OCI-LY7 (cell line): Measurements from ENCODE around the gene ARHGAP29. TPM values are rescaled to one million over a fixed set of nuclear protein-coding genes. Genes with fewer than 3 reads are reported as not detected.

ENCODE experiments used
- BruUV-seq: library from RNA; stranded (reverse); fragments of 400-500 nt; replicated peaks from 2 replicates; lab custom pipeline; 2021; lab: Mats Ljungman, UMichigan
- CTCF ChIA-PET: fragments of 300-600 bp; sonication (Branson Sonifier 250); formaldehyde crosslinking; loops from one replicate; lab custom pipeline; 2022; ENCODE audit warnings: antibody characterized with exemption; ENCODE audit not compliant: unreplicated experiment; lab: Charles Lee
- POLR2A ChIA-PET: fragments of 300-600 bp; sonication (Branson Sonifier 250); formaldehyde crosslinking; loops from one replicate; lab custom pipeline; 2022; ENCODE audit warnings: antibody characterized with exemption; lab: Charles Lee
- DNase-seq: peaks from one replicate; pipeline ENCODE4 v3.0.0-alpha.2; 2015; ENCODE audit warnings: low spot score
- H2AFZ ChIP-seq: fragments of 200-600 bp; sonication (generic), shearing (Covaris generic); 2 replicates; pipeline ENCODE4 v1.6.1; 2014; ENCODE audit warnings: mild to moderate bottlenecking, antibody characterized with exemption, low read length, moderate library complexity
- H3K27ac ChIP-seq: fragments of 200-600 bp; sonication (generic); 2 replicates; pipeline ENCODE4 v1.5.1; 2014; ENCODE audit warnings: mixed run types, low read depth, mild to moderate bottlenecking, moderate library complexity, low read length, inconsistent platforms; ENCODE audit not compliant: poor library complexity, severe bottlenecking
- H3K36me3 ChIP-seq: fragments of 200-600 bp; sonication (generic); 2 replicates; pipeline ENCODE4 v1.6.1; 2014; ENCODE audit warnings: mild to moderate bottlenecking, antibody characterized with exemption, low read length, moderate library complexity, mixed read lengths; ENCODE audit not compliant: insufficient read depth
- H3K4me1 ChIP-seq: fragments of 200-600 bp; sonication (generic); 2 replicates; pipeline ENCODE4 v1.5.1; 2014; ENCODE audit warnings: mild to moderate bottlenecking, low read length; ENCODE audit not compliant: insufficient read depth, poor library complexity, severe bottlenecking
- H3K4me2 ChIP-seq: fragments of 200-600 bp; sonication (generic); 2 replicates; pipeline ENCODE4 v1.6.1; 2014; ENCODE audit warnings: mild to moderate bottlenecking, low read length
- H3K4me3 ChIP-seq: fragments of 200-600 bp; sonication (generic); 2 replicates; pipeline ENCODE4 v1.5.1; 2014; ENCODE audit warnings: mild to moderate bottlenecking, low read depth, low read length; ENCODE audit not compliant: poor library complexity, severe bottlenecking
- H3K79me2 ChIP-seq: fragments of 200-600 bp; sonication (generic); 2 replicates; pipeline ENCODE4 v1.6.1; 2016; ENCODE audit warnings: low read depth, mild to moderate bottlenecking, low read length, moderate library complexity, mixed read lengths; ENCODE audit not compliant: insufficient read depth
- H3K9me2 ChIP-seq: fragments of 200-600 bp; sonication (generic); 2 replicates; pipeline ENCODE4 v1.6.1; 2016; ENCODE audit warnings: mild to moderate bottlenecking, low read length, mixed read lengths; ENCODE audit not compliant: insufficient read depth
- H3K9me3 ChIP-seq: fragments of 200-600 bp; sonication (generic); 2 replicates; pipeline ENCODE4 v1.6.1; 2014; ENCODE audit warnings: mild to moderate bottlenecking, mixed run types, low read length, mixed read lengths
- H4K20me1 ChIP-seq: fragments of 200-600 bp; sonication (generic); 2 replicates; pipeline ENCODE4 v1.6.1; 2014; ENCODE audit warnings: mild to moderate bottlenecking, antibody characterized with exemption, low read length, moderate library complexity, mixed read lengths; ENCODE audit not compliant: insufficient read depth
- CTCF ChIP-seq: fragments of 200-600 bp; sonication (generic); conservative IDR thresholded peaks from 2 replicates; pipeline ENCODE4 v1.5.1; 2014; ENCODE audit warnings: mild to moderate bottlenecking, antibody characterized with exemption, low read length, moderate library complexity, mixed read lengths
- EZH2phosphoT487 ChIP-seq: fragments of 200-600 bp; sonication (generic); IDR thresholded peaks from 2 replicates; pipeline ENCODE4 v1.6.1; 2018; ENCODE audit warnings: low read depth, borderline replicate concordance, mild to moderate bottlenecking, mixed run types, antibody characterized with exemption, low read length, moderate library complexity, mixed read lengths
- intact Hi-C: fragments of 100-400 bp; cut with micrococcal nuclease; formaldehyde crosslinking; loops from one replicate; pipeline ENCODE4 v1.10.0; 2022; ENCODE audit not compliant: unreplicated experiment
- total RNA-seq, 2 experiments: library from RNA; depleted of rRNA in 1 of 2; stranded (reverse); fragments of >200 nt in 1 of 2; shearing (Covaris generic) in 1 of 2; gene quantifications; 2 replicates each; pipeline ENCODE4 v1.2.3, GENCODE V29; 2014 to 2022

Gene ARHGAP29
- total RNA-seq, 2 experiments from 2014 or later, result 0.06 TPM; not detected in 1

GRCh38 chr1:94273111-94273510, 35.7 kb upstream of the ARHGAP29 start:
- POLR2A ChIA-PET, result no interaction called here
- H3K27ac ChIP-seq, result no peak overlapping the region
- TF ChIP-seq CTCF, result no peak
- TF ChIP-seq EZH2phosphoT487, result no peak
- H3K4me1 ChIP-seq, result no peaks in the 10 kb centered on the region
- no peak for DNase-seq
- no peaks in the 10 kb centered on the region for H3K79me2 ChIP-seq
- H3K4me3 ChIP-seq, result no peak overlapping the region
- no peaks in the 10 kb centered on the region for H3K36me3 ChIP-seq
- no peaks in the 10 kb centered on the region for H3K9me3 ChIP-seq
- H3K4me2 ChIP-seq, result no peak overlapping the region
- CTCF ChIA-PET, result no interaction called here
- intact Hi-C loops, result no loop called here
- no peaks in the 10 kb centered on the region for H4K20me1 ChIP-seq
- no peaks in the 10 kb centered on the region for H3K9me2 ChIP-seq
- BruUV-seq, result no TSS peak
- H2AFZ ChIP-seq, result no peak overlapping the region

- TF ChIP-seq CTCF, result no peak
- no peak for TF ChIP-seq EZH2phosphoT487
- Histone ChIP-seq H3K4me2 (no peak overlapping the region), H3K79me2 (no peaks in the 10 kb centered on the region), H3K9me3 (no peaks in the 10 kb centered on the region), H3K4me3 (no peak overlapping the region), H3K4me1 (no peaks in the 10 kb centered on the region), H3K36me3 (no peaks in the 10 kb centered on the region), H3K27ac (no peak overlapping the region), H3K9me2 (no peaks in the 10 kb centered on the region), H2AFZ (no peak overlapping the region), H4K20me1 (no peaks in the 10 kb centered on the region)
- ChIA-PET POLR2A (no interaction called here), CTCF (interaction anchor here (0.5 kb wide), 1 partner anchor 638 kb away, joined by 3 read pairs; no protein-coding TSS in a partner anchor)
- intact Hi-C loops, result no loop called here
- DNase-seq, result no peak
- BruUV-seq, result no TSS peak
Observed at GRCh38 chr1:94272388-94272787, 35.0 kb upstream of the ARHGAP29 start.

- no peak overlapping the region for H3K27ac ChIP-seq
- no peaks in the 10 kb centered on the region for H3K4me1 ChIP-seq
- TF ChIP-seq EZH2phosphoT487 (no peak), CTCF (no peak)
- no peaks in the 10 kb centered on the region for H3K36me3 ChIP-seq
- H3K4me3 ChIP-seq, result no peak overlapping the region
- H3K9me2 ChIP-seq, result no peaks in the 10 kb centered on the region
- H3K79me2 ChIP-seq, result no peaks in the 10 kb centered on the region
- H2AFZ ChIP-seq, result no peak overlapping the region
- ChIA-PET CTCF (no interaction called here), POLR2A (interaction anchor here (0.6 kb wide), 1 partner anchor 50 kb away, joined by 4 read pairs; no protein-coding TSS in a partner anchor)
- no TSS peak for BruUV-seq
- H4K20me1 ChIP-seq, result no peaks in the 10 kb centered on the region
- DNase-seq, result no peak
- H3K4me2 ChIP-seq, result no peak overlapping the region
- intact Hi-C loops, result no loop called here
- H3K9me3 ChIP-seq, result no peaks in the 10 kb centered on the region
Observed at GRCh38 chr1:94271373-94271772, 34.0 kb upstream of the ARHGAP29 start.
